ENCODE results near the gene CSNK1A1.

DNA sequence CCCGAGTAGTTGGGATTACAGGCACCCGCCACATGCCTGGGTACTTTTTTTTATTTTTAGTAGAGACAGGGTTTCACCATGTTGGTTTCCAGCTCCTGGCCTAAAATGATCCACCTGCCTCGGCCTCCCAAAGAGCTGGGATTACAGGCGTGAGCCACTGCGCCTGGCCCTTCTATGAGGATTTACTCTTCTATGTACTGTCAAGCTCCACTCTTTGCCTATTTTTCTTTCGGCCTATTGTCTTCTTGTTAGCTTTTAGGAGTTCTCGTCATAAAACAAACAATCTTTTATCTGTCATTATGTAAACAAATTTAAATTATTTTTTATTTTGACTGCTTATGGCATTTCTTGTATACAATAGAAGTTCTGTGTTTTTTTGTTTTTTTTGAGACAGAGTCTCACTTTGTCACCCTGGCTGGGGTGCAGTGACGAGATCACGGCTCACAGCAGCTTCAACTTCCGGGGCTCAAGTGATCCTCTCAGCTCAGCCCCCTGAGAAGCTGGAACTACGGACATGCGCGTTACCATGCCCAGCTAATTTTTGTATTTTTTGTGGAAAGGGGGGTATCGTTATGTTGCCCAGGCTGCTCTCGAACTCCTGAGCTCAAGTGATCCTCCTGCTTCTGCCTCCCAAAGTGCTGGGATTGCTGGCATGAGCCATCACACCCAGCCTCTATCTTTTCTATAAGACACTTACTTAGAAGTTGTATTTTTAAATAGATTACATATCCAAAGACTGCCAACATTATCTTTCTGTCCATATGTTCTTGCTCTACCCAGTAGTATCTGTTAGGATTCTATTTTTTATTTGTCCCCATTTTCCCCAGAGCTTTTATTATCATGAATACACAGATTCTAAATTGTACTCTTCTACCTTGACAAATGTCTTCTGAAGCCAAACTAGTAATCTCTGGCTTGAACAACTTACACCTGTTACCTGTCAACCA lies 29.2 kb downstream of the CSNK1A1 start:
- TF ChIP-seq, protein P1, sequence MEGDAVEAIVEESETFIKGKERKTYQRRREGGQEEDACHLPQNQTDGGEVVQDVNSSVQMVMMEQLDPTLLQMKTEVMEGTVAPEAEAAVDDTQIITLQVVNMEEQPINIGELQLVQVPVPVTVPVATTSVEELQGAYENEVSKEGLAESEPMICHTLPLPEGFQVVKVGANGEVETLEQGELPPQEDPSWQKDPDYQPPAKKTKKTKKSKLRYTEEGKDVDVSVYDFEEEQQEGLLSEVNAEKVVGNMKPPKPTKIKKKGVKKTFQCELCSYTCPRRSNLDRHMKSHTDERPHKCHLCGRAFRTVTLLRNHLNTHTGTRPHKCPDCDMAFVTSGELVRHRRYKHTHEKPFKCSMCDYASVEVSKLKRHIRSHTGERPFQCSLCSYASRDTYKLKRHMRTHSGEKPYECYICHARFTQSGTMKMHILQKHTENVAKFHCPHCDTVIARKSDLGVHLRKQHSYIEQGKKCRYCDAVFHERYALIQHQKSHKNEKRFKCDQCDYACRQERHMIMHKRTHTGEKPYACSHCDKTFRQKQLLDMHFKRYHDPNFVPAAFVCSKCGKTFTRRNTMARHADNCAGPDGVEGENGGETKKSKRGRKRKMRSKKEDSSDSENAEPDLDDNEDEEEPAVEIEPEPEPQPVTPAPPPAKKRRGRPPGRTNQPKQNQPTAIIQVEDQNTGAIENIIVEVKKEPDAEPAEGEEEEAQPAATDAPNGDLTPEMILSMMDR (IDR thresholded peaks at IDR 0.05; ENCODE audit: poor library complexity), result no peak
- TF ChIP-seq EZH2 (IDR thresholded peaks at IDR 0.05; ENCODE audit: borderline replicate concordance), result no peak
